K562 (cell line): ENCODE data around the gene CDAN1. TPM values are rescaled to one million over a fixed set of nuclear protein-coding genes. Genes with fewer than 3 reads are reported as not detected.

Experiments used
- ATAC-seq: fragments of 200-7000 bp; cut with Tn5 transposase; 3 replicates; pipeline ENCODE4 v1.9.1; 2020; ENCODE audit warnings: moderate library complexity
- BruUV-seq: library from RNA; stranded (reverse); fragments of 400-500 nt; replicated peaks from 2 replicates; lab custom pipeline; 2021; lab: Mats Ljungman, UMichigan
- CTCF ChIA-PET: fragments of 300-600 bp; formaldehyde crosslinking; extraction: SDS; loops from one replicate; lab custom pipeline; 2021; ENCODE audit warnings: low intra/inter-chr PET ratio; lab: Yijun Ruan, JAX
- POLR2A ChIA-PET: fragments of 300-600, 350-650 bp; sonication (Branson Sonifier 250); formaldehyde crosslinking; extraction: SDS; loops from one replicate; lab custom pipeline; 2021; ENCODE audit warnings: antibody characterized with exemption, inconsistent platforms; lab: Yijun Ruan, JAX
- DNase-seq, 4 experiments: peaks; one replicate each; pipeline versions ENCODE4 v3.0.0 to v3.0.0-alpha.2; 2011 to 2018; ENCODE audit warnings: low spot score in 3 of 4, mixed read lengths in 3 of 4; ENCODE audit errors: extremely low read depth in 1 of 4
- FAIRE-seq: peaks from 2 replicates; lab custom pipeline; 2011; peaks lifted over from hg19 to GRCh38; lab: Jason Lieb, UNC
- H2AFZ ChIP-seq: 2 replicates; pipeline ENCODE4 v1.6.0; 2011; ENCODE audit warnings: low read depth, low read length, control low read depth, inconsistent platforms
- H3K27ac ChIP-seq: fragments of 200-600 bp; 3 replicates; pipeline ENCODE4 v1.8.0; 2011; ENCODE audit warnings: low read depth, mild to moderate bottlenecking, control low read depth, inconsistent platforms, low read length, moderate library complexity, mixed read lengths; ENCODE audit errors: extremely low read depth
- H3K27me3 ChIP-seq, 2 experiments: fragments of 300-600 bp in 1 of 2; 2 replicates in 1 of 2; 3 replicates in 1 of 2; pipeline versions ENCODE4 v1.6.0 to v1.8.0; 2011; ENCODE audit warnings: inconsistent platforms in 2 of 2, low read length in 2 of 2, mild to moderate bottlenecking in 1 of 2, mixed read lengths in 1 of 2, moderate library complexity in 1 of 2; ENCODE audit not compliant: control insufficient read depth in 2 of 2, insufficient read depth in 2 of 2
- H3K36me3 ChIP-seq: fragments of 300-600 bp; 3 replicates; pipeline ENCODE4 v1.8.0; 2011; ENCODE audit warnings: mild to moderate bottlenecking, low read length, inconsistent platforms; ENCODE audit not compliant: control insufficient read depth, insufficient read depth
- H3K4me1 ChIP-seq, 2 experiments: fragments of 200-600 bp in 1 of 2; replicated peaks in 1 of 2; 2 replicates in 1 of 2; 3 replicates in 1 of 2; pipeline versions ENCODE4 v1.5.1 to v1.8.0; 2011; ENCODE audit warnings: inconsistent platforms in 2 of 2, low read length in 2 of 2, mild to moderate bottlenecking in 1 of 2, mixed read lengths in 1 of 2, moderate library complexity in 1 of 2; ENCODE audit not compliant: control insufficient read depth in 2 of 2, insufficient read depth in 2 of 2
- H3K4me2 ChIP-seq: 2 replicates; pipeline ENCODE4 v1.6.1; 2011; ENCODE audit warnings: low read length, control low read depth, inconsistent platforms, mixed read lengths; ENCODE audit not compliant: insufficient read depth
- H3K4me3 ChIP-seq: fragments of 200-600 bp; sonication (generic), shearing (Covaris generic); 2 replicates; pipeline ENCODE4 v1.5.1; 2016; ENCODE audit warnings: control low read depth, inconsistent platforms
- H3K79me2 ChIP-seq: fragments of 200-600 bp; 3 replicates; pipeline ENCODE4 v1.8.0; 2011; ENCODE audit warnings: low read length, inconsistent platforms; ENCODE audit not compliant: control insufficient read depth, insufficient read depth
- H3K9ac ChIP-seq, 2 experiments: 2 replicates each; pipeline versions ENCODE4 v1.6.0 to v1.6.1; 2011; ENCODE audit warnings: low read depth in 2 of 2, low read length in 2 of 2, control low read depth in 1 of 2, inconsistent platforms in 1 of 2, mild to moderate bottlenecking in 1 of 2, mixed read lengths in 1 of 2; ENCODE audit not compliant: insufficient read depth in 1 of 2
- H3K9me1 ChIP-seq: one replicate; pipeline ENCODE4 v1.6.0; 2011; ENCODE audit warnings: inconsistent platforms, mild to moderate bottlenecking, low read length, moderate library complexity; ENCODE audit not compliant: control insufficient read depth, insufficient read depth
- H3K9me3 ChIP-seq: replicated peaks from 2 replicates; pipeline ENCODE4 v1.5.1; 2011; ENCODE audit warnings: low read depth, low read length, inconsistent platforms; ENCODE audit not compliant: control insufficient read depth, insufficient read depth
- H4K20me1 ChIP-seq: replicated peaks from 2 replicates; pipeline ENCODE4 v1.6.1; 2011; ENCODE audit warnings: low read length, inconsistent platforms, mixed read lengths; ENCODE audit not compliant: control insufficient read depth, insufficient read depth
- ARID2 ChIP-seq: fragments of 450-650 bp; IDR thresholded peaks from 2 replicates; pipeline ENCODE4 v1.6.1; 2017; ENCODE audit warnings: antibody characterized with exemption, mild to moderate bottlenecking
- ATF1 ChIP-seq, 2 experiments: fragments of 450-650 bp in 1 of 2; IDR thresholded peaks; 2 replicates each; pipeline ENCODE4 v1.6.1; 2016; ENCODE audit warnings: missing compliant biosample characterization in 1 of 2, missing genetic modification characterization in 1 of 2
- CHD2 ChIP-seq: IDR thresholded peaks from 2 replicates; pipeline ENCODE4 v1.6.1; 2011; ENCODE audit warnings: low read depth, low read length
- FOXP1 ChIP-seq: sonication (generic); formaldehyde crosslinking; IDR thresholded peaks from 2 replicates; pipeline ENCODE4 v1.8.0; 2022; ENCODE audit warnings: mild to moderate bottlenecking, missing genetic modification reagents
- HES1 ChIP-seq: fragments of 450-650 bp; IDR thresholded peaks from 2 replicates; pipeline ENCODE4 v1.6.1; 2016; ENCODE audit warnings: low read depth, mild to moderate bottlenecking, moderate library complexity
- ILK ChIP-seq: fragments of 450-650 bp; IDR thresholded peaks from 2 replicates; pipeline ENCODE4 v1.6.1; 2016; ENCODE audit warnings: missing genetic modification characterization, low read depth, mild to moderate bottlenecking, missing compliant biosample characterization, moderate library complexity, borderline replicate concordance
- POLR2G ChIP-seq: fragments of 200-400 bp; formaldehyde crosslinking; IDR thresholded peaks from 2 replicates; pipeline ENCODE4 v1.6.1; 2017; ENCODE audit warnings: low read depth, mild to moderate bottlenecking, antibody characterized with exemption, low read length, moderate library complexity
- RBM25 ChIP-seq: fragments of 200-400 bp; formaldehyde crosslinking; IDR thresholded peaks from 2 replicates; pipeline ENCODE4 v1.6.1; 2018; ENCODE audit warnings: low read length, low read depth, moderate library complexity; ENCODE audit not compliant: severe bottlenecking
- WGBS: fragments of 100-300 bp; shearing (Covaris generic); methylation state at CpG from one replicate; pipeline ENCODE4 v1.1.6; 2016; ENCODE audit warnings: low coverage, mixed read lengths; ENCODE audit not compliant: insufficient coverage; ENCODE audit errors: missing lambda C conversion rate; 5-methylcytosine and 5-hydroxymethylcytosine counted together
- in situ Hi-C: fragments of 300-500 bp; cut with MboI; formaldehyde crosslinking; loops from 4 replicates; pipeline ENCODE4 v1.15.0; 2018; ENCODE audit warnings: inconsistent platforms, mixed read lengths
- intact Hi-C: fragments of 100-400 bp; cut with micrococcal nuclease; formaldehyde crosslinking; loops from 2 replicates; pipeline ENCODE4 v1.14.2; 2022
- polyA plus RNA-seq, 8 experiments: library from polyadenylated mRNA; depleted of rRNA in 4 of 8; stranded (reverse) in 5 of 8; unstranded in 3 of 8; fragments of >200 nt; fragmentation: Nextera tagmentation in 2 of 8; fragmentation: Illumina TruSeq in 1 of 8; extraction: Ambion mirVana in 2 of 8; extraction: Trizol in 1 of 8; gene quantifications; 2 replicates each; pipeline versions ENCODE4 v1.2.1 to v1.2.3, GENCODE V29; 2011 to 2014; ENCODE audit warnings: inconsistent platforms in 1 of 8, missing spikeins in 1 of 8
- total RNA-seq, 7 experiments: library from RNA; depleted of rRNA in 6 of 7; stranded (reverse); fragments of >200 nt in 6 of 7; fragmentation: Illumina TruSeq in 2 of 7; extraction: Trizol in 2 of 7; gene quantifications; 2 replicates each; pipeline versions ENCODE4 v1.2.1 to v1.2.3, GENCODE V29; 2011 to 2021; ENCODE audit warnings: low replicate concordance in 1 of 7
- TF ChIP-seq, protein P1 (sequence below): fragments of 250-450 bp; sonication (Bioruptor Pico); IDR thresholded peaks from 2 replicates; pipeline ENCODE4 v1.4.0; 2020; ENCODE audit warnings: borderline replicate concordance

The CDAN1 gene
- total and polyA plus RNA-seq, 9 of the 15 experiments (the other 6 are each of a cell fraction or from before 2014, with no cell fraction given): 1.6 to 34.4 (median 13.8) TPM

- TF ChIP-seq, protein P1, sequence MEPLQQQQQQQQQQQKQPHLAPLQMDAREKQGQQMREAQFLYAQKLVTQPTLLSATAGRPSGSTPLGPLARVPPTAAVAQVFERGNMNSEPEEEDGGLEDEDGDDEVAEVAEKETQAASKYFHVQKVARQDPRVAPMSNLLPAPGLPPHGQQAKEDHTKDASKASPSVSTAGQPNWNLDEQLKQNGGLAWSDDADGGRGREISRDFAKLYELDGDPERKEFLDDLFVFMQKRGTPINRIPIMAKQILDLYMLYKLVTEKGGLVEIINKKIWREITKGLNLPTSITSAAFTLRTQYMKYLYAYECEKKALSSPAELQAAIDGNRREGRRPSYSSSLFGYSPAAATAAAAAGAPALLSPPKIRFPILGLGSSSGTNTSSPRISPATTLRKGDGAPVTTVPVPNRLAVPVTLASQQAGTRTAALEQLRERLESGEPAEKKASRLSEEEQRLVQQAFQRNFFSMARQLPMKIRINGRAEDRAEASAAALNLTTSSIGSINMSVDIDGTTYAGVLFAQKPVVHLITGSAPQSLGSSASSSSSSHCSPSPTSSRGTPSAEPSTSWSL (CRISPR knock-in tag): no peak
- no peak for TF ChIP-seq RBM25
- no peak for TF ChIP-seq HES1
- TF ChIP-seq ARID2: no peak
- TF ChIP-seq CHD2: no peak
- TF ChIP-seq ATF1 (CRISPR knock-in tag; IDR thresholded peaks at IDR 0.05): no peak
- no peak for TF ChIP-seq ATF1 (tag; IDR thresholded peaks at IDR 0.05)
- no peak for TF ChIP-seq ILK
These were observed 8.0 kb downstream of the CDAN1 start (continued) for GRCh38 chr15:42728972-42729371.

DNA sequence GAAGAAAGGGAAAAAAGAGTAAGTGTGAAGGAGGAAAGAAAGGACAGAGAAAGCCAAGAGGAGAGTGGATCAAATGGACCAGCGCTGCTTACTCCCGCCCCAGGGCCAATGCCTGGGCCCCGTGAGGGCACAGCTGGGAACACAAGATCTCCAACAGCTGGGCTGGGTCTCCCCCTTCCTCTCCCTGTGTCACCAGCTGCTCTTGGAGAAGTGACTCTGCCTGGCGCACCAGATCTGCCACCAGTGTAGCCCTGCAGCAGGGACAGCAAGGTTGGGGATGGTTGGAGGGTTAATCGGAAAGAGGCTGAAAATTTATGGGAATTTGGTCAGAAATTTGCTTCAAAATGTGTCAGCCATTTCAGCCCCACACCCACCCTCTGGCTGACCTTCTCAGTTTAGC lies 8.4 kb downstream of the CDAN1 start:
- 0 out of 2 replicates have a peak, but pooled peaks have one; percentile 8 for TF ChIP-seq POLR2G
- no peak for TF ChIP-seq FOXP1
- DNase-seq (no peak), ATAC-seq (no peak), FAIRE-seq (no peak)
- ChIA-PET POLR2A (interaction anchor here (0.6 kb wide), 1 partner anchor 9 kb away, joined by 4 read pairs; no protein-coding TSS in a partner anchor), CTCF (no interaction called here)
- Histone ChIP-seq H3K27me3 (no peaks in the 10 kb centered on the region), H3K9ac (no peak overlapping the region), H3K9me3 (no peaks in the 10 kb centered on the region), H3K4me1 (peaks cover 0 to 6% of the 10 kb centered on the region in 2 experiments; a peak in 1 of 5 replicates), H3K27ac (no peak overlapping the region), H3K4me3 (no peak overlapping the region), H3K9me1 (peaks cover 5% of the 10 kb centered on the region), H3K4me2 (no peak overlapping the region), H3K79me2 (no peaks in the 10 kb centered on the region), H3K36me3 (peaks cover 96% of the 10 kb centered on the region), H4K20me1 (no peaks in the 10 kb centered on the region; the same call in 1 of the 2 replicates), H2AFZ (no peak overlapping the region)
- BruUV-seq: no TSS peak
- in situ Hi-C loops: no loop called here
- 90% methylated on average over 4 of the region's 5 CpGs for whole genome bisulfite sequencing
- intact Hi-C loops: no loop called here
